DOHH2 (cell line): ENCODE measurements around the gene SBNO2.

Source experiments
- EZH2phosphoT487 ChIP-seq: fragments of 200-600 bp; sonication (generic); IDR thresholded peaks from 2 replicates; pipeline ENCODE4 v1.6.1; 2017; ENCODE audit warnings: borderline replicate concordance, mild to moderate bottlenecking, antibody characterized with exemption, low read length, moderate library complexity, mixed read lengths
- TF ChIP-seq, protein P1 (sequence below): fragments of 200-600 bp; sonication (generic); IDR thresholded peaks from one replicate; pipeline ENCODE4 v1.5.1; 2014; ENCODE audit warnings: antibody characterized with exemption, mild to moderate bottlenecking, low read depth, low read length; ENCODE audit not compliant: poor library complexity, severe bottlenecking

DNA sequence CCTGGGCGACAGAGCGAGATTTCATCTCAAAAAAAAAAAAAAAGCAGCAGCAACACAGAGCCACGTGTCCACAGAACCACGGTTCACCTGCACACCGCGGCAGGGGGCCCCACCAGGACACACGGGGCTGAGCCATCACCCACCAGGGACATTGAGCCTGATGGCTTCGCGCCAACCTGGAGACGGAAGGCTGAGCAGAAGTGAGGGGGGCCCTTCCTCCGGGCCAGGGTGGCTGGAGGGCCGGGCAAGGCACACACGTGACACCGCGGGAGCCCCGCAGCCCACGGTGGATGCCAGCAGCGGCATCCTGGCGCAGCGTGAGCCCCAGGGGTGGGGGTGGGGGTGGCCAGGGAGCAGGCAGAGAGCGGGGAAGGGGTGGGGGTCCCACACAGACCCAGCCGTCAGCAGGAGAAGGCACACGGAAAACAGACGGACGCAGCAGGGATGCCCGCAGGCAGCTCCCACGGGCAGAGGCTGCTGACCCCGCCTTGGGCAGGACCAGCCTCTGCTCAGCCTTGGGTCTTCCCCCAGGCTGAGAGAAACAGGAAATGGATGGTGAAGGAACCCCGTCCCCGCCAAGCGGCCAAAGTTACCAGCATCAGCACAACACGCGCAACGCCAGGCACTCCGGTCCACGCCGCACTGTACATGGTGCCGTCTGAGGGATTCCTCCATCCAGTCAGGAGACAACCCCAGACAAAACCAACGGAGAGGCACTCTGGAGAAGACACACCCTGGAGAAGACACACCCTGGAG lies 33.6 kb downstream of the SBNO2 start:
- TF ChIP-seq EZH2phosphoT487, result no peak
- TF ChIP-seq, protein P1, sequence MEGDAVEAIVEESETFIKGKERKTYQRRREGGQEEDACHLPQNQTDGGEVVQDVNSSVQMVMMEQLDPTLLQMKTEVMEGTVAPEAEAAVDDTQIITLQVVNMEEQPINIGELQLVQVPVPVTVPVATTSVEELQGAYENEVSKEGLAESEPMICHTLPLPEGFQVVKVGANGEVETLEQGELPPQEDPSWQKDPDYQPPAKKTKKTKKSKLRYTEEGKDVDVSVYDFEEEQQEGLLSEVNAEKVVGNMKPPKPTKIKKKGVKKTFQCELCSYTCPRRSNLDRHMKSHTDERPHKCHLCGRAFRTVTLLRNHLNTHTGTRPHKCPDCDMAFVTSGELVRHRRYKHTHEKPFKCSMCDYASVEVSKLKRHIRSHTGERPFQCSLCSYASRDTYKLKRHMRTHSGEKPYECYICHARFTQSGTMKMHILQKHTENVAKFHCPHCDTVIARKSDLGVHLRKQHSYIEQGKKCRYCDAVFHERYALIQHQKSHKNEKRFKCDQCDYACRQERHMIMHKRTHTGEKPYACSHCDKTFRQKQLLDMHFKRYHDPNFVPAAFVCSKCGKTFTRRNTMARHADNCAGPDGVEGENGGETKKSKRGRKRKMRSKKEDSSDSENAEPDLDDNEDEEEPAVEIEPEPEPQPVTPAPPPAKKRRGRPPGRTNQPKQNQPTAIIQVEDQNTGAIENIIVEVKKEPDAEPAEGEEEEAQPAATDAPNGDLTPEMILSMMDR, result no peak
